Esophagus muscularis mucosa (tissue), 3 donors: ENCODE results near the gene KRT78.

Experiments used
- POLR2A ChIP-seq: fragments of 450-650 bp; IDR thresholded peaks from one replicate; pipeline ENCODE4 v1.6.1; 2017; ENCODE audit warnings: antibody characterized with exemption, moderate library complexity, mild to moderate bottlenecking, low read depth
- TF ChIP-seq, protein P1 (sequence below), 3 experiments: fragments of 200-600 bp in 2 of 3; fragments of 450-650 bp in 1 of 3; sonication (generic) in 2 of 3; IDR thresholded peaks; one replicate each; pipeline ENCODE4 v1.5.1; 2017 to 2019; ENCODE audit warnings: antibody characterized with exemption in 3 of 3, mild to moderate bottlenecking in 2 of 3, moderate library complexity in 1 of 3

DNA sequence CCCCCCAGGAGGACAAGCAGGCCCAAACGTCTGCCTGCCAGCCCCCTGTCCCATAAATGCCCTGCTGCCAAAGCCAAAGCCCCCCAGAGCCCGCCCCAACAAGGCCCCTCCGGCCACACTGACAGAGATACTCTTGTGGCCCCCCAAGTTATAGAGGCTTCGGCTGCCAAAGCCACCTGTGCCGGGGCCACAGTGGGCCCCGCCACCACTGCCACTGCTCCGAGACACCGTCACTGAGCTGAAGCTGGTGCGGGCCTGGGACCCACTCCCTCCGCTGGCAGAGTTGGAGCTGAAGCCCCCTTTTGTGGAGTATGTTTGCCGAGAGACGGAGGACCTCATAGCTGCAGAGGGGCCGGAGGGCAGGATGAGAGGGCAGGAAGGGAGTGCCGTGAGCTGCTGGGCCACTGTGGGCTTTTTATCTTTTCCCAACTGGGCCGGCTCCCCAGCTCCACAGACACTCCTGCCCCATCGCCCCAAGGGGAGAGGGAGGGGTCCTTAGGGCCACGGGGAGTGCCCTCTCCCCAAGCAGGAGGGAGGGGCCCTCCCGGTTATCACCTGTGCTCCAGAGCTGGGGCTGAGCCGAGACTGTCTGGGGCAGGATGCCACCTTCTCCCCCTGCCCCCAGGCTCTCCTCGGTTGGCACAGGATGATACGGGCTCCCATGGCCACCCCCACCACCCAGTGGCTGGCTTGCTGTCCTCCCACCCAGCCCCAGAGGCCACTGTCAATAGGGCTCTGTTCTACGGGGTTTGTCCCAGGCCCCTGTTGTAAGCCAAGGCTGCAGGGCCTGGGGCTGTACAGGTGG, 14.7 kb downstream of the KRT78 start, which contains the start of gene KRT79:
- TF ChIP-seq, protein P1, sequence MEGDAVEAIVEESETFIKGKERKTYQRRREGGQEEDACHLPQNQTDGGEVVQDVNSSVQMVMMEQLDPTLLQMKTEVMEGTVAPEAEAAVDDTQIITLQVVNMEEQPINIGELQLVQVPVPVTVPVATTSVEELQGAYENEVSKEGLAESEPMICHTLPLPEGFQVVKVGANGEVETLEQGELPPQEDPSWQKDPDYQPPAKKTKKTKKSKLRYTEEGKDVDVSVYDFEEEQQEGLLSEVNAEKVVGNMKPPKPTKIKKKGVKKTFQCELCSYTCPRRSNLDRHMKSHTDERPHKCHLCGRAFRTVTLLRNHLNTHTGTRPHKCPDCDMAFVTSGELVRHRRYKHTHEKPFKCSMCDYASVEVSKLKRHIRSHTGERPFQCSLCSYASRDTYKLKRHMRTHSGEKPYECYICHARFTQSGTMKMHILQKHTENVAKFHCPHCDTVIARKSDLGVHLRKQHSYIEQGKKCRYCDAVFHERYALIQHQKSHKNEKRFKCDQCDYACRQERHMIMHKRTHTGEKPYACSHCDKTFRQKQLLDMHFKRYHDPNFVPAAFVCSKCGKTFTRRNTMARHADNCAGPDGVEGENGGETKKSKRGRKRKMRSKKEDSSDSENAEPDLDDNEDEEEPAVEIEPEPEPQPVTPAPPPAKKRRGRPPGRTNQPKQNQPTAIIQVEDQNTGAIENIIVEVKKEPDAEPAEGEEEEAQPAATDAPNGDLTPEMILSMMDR (IDR thresholded peaks at IDR 0.05), result no peak
- TF ChIP-seq POLR2A, result no peak
